Right cardiac atrium (tissue), 5 donors: Measurements from ENCODE around the gene TM4SF1. TPM values are rescaled to one million over a fixed set of nuclear protein-coding genes. Genes with fewer than 3 reads are reported as not detected.

Source experiments
- ATAC-seq, 2 donors: fragments of 200-7000 bp; cut with Tn5 transposase; one replicate each; pipeline versions ENCODE4 v1.8.0 to v1.9.1; 2020; ENCODE audit warnings: moderate library complexity in 2 of 2, mild to moderate bottlenecking in 1 of 2
- DNase-seq, 3 donors: peaks; one replicate each; pipeline ENCODE4 v3.0.0-alpha.2; 2020
- H3K27ac ChIP-seq: one replicate; pipeline ENCODE4 v1.5.1; 2013; ENCODE audit warnings: mild to moderate bottlenecking, low read length, control low read depth, moderate library complexity
- H3K27me3 ChIP-seq: one replicate; pipeline ENCODE4 v1.6.1; 2013; ENCODE audit not compliant: control insufficient read depth, insufficient read depth
- H3K4me1 ChIP-seq: one replicate; pipeline ENCODE4 v1.6.1; 2013; ENCODE audit warnings: low read length; ENCODE audit not compliant: control insufficient read depth, insufficient read depth
- H3K4me3 ChIP-seq: one replicate; pipeline ENCODE4 v1.5.1; 2013; ENCODE audit warnings: low read length, control low read depth
- H3K9me3 ChIP-seq: one replicate; pipeline ENCODE4 v1.6.1; 2013; ENCODE audit warnings: low read length; ENCODE audit not compliant: control insufficient read depth
- WGBS: extraction: QIAGEN DNeasy Blood & Tissue Kit; methylation state at CpG from one replicate; pipeline ENCODE4 v1.1.7; 2013; 5-methylcytosine and 5-hydroxymethylcytosine counted together
- intact Hi-C, 4 donors: fragments of 100-400 bp; cut with DNase I; formaldehyde crosslinking; loops; one replicate each; pipeline versions ENCODE4 v1.11.0 to v1.14.0; 2022 to 2023
- long read RNA-seq, 4 donors: library from polyadenylated mRNA; unstranded; transcript quantifications; one replicate each; pipeline ENCODE4 v2.0.0, GENCODE V29; 2020 to 2021
- polyA plus RNA-seq: library from polyadenylated mRNA; stranded (reverse); fragments of 200-250 nt; gene quantifications from one replicate; pipeline ENCODE4 v1.2.3, GENCODE V29; 2013
- total RNA-seq, 4 donors: library from RNA; stranded (reverse); fragmentation: NEBNext Ultra II Directional; extraction: Animal tissue kit (Norgen Biotek cat#: 25700); gene quantifications; one replicate each; pipeline ENCODE4 v1.2.1, GENCODE V29; 2021
- donor health status: healthy with polysubstance abuse.
- donor health status: DM: no; HTN: yes; CAD: no.
- donor health status: DM: no; HTN: no; CAD: no.
- donor health status: DM: no; HTN: yes; CAD: no; lungs with severe emphysema.
- donor health status: DM: yes; HTN: yes; CAD: no.

Gene TM4SF1, protein sequence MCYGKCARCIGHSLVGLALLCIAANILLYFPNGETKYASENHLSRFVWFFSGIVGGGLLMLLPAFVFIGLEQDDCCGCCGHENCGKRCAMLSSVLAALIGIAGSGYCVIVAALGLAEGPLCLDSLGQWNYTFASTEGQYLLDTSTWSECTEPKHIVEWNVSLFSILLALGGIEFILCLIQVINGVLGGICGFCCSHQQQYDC
- total RNA-seq (100 to 1,000 TPM in 1 of 4 donors, 10 to 100 TPM in 3; 70.8 to 105 (median 83.6) TPM), polyA plus RNA-seq (130 TPM)
- long read RNA-seq, donor 1, transcript TM4SF1-201 (5 exons, 1,771 nt): major isoform, 118 of 124 reads
- long read RNA-seq, donor 1, partial matches to known transcripts: 2 of 124 reads
- long read RNA-seq, donor 1, other reads (novel, unspliced or antisense): 2 of 124 reads
- long read RNA-seq, donor 2, transcript TM4SF1-201 (5 exons, 1,771 nt): major isoform, 43 of 43 reads
- long read RNA-seq, donor 2, partial matches to known transcripts: 0 of 43 reads
- long read RNA-seq, donor 2, other reads (novel, unspliced or antisense): 0 of 43 reads
- long read RNA-seq, donor 3, transcript TM4SF1-201 (5 exons, 1,771 nt): major isoform, 558 of 584 reads
- long read RNA-seq, donor 3, transcript TM4SF1-204 (4 exons, 976 nt): minor isoform, 10 of 584 reads
- long read RNA-seq, donor 3, partial matches to known transcripts: 3 of 584 reads
- long read RNA-seq, donor 3, other reads (novel, unspliced or antisense): 13 of 584 reads
- long read RNA-seq, donor 4, transcript TM4SF1-201 (5 exons, 1,771 nt): major isoform, 65 of 68 reads
- long read RNA-seq, donor 4, partial matches to known transcripts: 0 of 68 reads
- long read RNA-seq, donor 4, other reads (novel, unspliced or antisense): 2 of 68 reads

DNA sequence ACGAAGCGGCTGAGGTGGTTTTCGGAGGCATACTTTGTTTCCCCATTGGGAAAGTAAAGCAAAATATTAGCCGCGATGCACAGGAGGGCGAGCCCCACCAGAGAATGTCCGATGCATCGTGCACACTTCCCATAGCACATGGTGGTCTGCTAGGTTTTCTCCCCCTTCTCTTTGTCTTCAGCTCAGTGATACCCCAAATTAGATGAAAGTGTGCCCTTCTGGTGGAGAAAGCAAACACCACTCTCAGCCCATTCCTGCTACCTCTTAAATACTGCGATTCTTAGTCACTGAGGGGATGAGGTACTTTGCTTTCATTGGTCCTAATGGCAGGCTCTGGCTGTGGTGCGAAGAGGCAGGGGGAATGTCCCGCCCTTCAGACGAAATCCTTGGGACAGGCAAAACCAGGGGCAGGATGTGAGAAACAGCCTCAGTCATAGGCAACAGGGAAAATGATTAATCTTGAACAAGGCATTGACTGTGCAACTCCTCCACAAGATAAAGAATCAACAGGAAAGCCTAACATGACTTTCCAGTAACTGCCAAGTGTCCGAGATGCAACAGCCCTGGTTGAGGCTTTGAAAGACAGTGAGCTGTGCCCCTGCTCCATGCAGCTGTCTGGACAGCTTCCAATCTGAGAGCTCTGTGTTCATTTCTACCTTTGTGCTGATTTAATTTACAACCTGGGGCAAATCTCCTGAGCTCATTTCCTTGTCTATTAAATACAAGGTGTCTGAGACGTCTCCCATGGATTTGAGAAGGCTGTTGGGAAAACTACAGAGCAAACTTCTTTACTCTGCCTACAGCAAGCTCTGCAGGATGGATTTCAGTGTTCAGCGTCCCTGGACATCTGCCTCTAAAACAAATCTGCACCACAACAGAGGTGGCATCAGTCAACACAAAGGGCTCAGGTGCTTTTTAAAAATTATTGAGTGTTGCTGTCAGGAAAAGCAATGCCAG is at the start of gene TM4SF1:
Gene TM4SF1, minus strand, starts transcription at position 242 of the 957 bp plus-strand sequence. Its CDS starts 102 bp downstream, at position 140.
- intact Hi-C loops: no loop called here
- peak; percentile 77 to 85 (median 81) for DNase-seq
- no peaks in the 10 kb centered on the region for H3K9me3 ChIP-seq
- H3K4me1 ChIP-seq: peaks cover 4% of the 10 kb centered on the region
- H3K27ac ChIP-seq: peak within 1 kb of the TSS; percentile 99
- peak within 1 kb of the TSS; percentile 89 for H3K4me3 ChIP-seq
- peak; percentile 92 to 96 for ATAC-seq
- H3K27me3 ChIP-seq: no peaks in the 10 kb centered on the region
- WGBS: 32% methylated on average over 15 of the region's 15 CpGs

DNA sequence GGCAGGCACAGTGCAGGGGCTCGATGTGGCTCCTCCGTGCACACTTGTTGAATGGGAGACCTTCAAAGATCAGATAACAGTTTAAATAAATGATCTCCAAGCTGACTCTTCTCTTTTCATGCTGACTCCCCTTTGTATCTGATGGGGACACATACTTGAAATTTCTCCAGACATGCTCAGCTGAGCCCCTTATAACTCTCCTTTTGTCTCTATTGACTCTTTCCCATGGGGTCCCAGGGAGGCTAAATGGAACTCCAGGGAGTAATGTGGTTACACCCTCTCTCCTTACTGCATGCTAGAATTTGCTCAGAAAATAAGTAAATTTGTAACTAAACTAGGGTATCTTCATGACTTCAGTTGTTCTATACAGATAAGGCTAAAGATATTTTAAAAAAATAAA is 48.9 kb upstream of the TM4SF1 start:
- 54% methylated on average over 2 of the region's 2 CpGs for WGBS
- H3K27ac ChIP-seq: no peak overlapping the region
- no peak overlapping the region for H3K4me3 ChIP-seq
- intact Hi-C loops: no loop called here
- H3K27me3 ChIP-seq: no peaks in the 10 kb centered on the region
- H3K9me3 ChIP-seq: no peaks in the 10 kb centered on the region
- no peaks in the 10 kb centered on the region for H3K4me1 ChIP-seq
- DNase-seq (no peak), ATAC-seq (no peak)

DNA sequence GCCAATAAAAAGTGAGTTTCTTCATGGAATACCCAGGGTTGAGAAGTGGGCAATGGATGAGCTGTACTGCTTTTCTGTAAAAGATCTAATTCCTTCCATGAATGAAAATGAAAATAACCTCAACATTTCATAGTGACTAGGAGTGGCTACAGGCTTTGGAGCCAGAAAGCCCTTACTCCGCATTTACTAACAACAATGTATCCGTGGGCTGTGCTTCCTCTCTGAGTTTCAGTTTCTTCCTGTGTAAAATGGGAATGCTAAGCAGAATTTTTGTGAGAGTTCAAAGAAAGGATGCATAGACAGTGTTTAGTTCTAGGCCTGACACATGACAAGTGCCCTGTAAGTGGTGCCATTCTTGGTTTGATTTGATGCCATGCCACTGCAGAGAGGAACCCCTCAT is 47.5 kb upstream of the TM4SF1 start:
- DNase-seq (no peak), ATAC-seq (peak; percentile 38 to 83)
- H3K4me3 ChIP-seq: no peak overlapping the region
- no peaks in the 10 kb centered on the region for H3K4me1 ChIP-seq
- H3K9me3 ChIP-seq: no peaks in the 10 kb centered on the region
- H3K27ac ChIP-seq: no peak overlapping the region
- intact Hi-C loops: no loop called here
- WGBS: 52% methylated on average over 2 of the region's 2 CpGs
- no peaks in the 10 kb centered on the region for H3K27me3 ChIP-seq

DNA sequence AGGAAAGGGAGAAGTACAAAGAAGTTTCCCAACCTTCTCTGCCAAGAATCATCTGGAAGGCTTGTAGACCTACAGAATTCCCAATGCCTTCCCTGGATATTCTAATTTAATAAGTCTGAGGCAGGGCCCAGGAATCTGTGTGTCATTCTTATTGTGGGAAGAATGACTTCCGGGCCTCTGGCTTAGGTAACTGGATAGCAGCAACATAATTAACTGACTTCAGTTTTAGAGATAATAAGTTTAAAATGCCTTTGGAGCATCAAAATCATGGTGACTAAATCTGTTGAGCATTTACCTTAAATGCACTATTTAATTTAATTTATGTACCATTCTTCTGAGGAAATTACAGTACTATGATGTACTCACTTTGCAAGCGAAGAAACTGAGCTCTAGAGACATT is 44.3 kb upstream of the TM4SF1 start:
- intact Hi-C loops: no loop called here

DNA sequence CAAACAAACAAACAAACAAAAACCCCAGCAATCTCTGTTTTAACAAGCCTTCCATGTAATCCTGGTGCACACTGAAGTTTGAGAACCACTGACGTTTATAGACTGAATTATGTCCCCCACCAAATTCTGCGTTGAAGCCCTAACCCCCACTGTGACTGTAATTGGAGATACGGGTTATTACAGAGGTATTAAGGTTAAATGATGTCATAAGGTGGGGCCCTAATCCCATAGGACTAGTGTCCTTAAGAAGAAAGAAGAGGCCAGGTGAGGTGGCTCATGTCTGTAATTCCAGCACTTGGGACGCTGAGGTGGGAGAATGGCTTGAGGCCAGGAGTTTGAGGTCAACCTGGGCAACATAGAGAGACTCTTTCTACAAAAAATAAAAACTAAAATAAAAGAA is 42.4 kb upstream of the TM4SF1 start:
- Histone ChIP-seq H3K4me3 (no peak overlapping the region), H3K27ac (no peak overlapping the region), H3K9me3 (no peaks in the 10 kb centered on the region), H3K4me1 (no peaks in the 10 kb centered on the region), H3K27me3 (no peaks in the 10 kb centered on the region)
- intact Hi-C loops: no loop called here
- WGBS: 91% methylated on average over 4 of the region's 4 CpGs
- ATAC-seq: no peak
- DNase-seq: no peak

More for the DNA sequence above, 44.3 kb upstream of the TM4SF1 start:
- no peaks in the 10 kb centered on the region for H3K27me3 ChIP-seq
- ATAC-seq (no peak), DNase-seq (no peak)
- no peaks in the 10 kb centered on the region for H3K9me3 ChIP-seq
- H3K4me1 ChIP-seq: no peaks in the 10 kb centered on the region
- 95% methylated on average over 2 of the region's 2 CpGs for WGBS
- H3K4me3 ChIP-seq: no peak overlapping the region
- H3K27ac ChIP-seq: no peak overlapping the region

DNA sequence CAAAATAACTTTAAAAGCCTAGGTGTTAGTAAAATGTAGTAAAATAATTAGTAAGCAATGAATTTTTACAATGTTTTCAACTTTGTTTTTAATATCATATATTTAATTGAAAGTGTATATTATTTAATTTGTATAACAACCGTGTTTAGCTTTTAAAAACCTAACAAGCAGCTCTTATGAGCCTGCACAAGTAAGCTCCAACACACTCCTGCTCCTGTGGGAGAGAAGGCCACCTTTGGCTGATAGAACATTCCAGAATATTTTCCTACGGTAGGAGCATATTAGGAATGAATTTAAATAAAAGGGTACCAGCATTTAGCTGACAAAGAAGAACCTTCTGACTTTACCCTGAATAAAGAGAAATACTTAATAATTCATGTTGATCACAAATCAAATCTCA is 40.3 kb upstream of the TM4SF1 start:
- WGBS: 96% methylated on average over 2 of the region's 2 CpGs
- no peak overlapping the region for H3K27ac ChIP-seq
- H3K4me3 ChIP-seq: no peak overlapping the region
- H3K9me3 ChIP-seq: no peaks in the 10 kb centered on the region
- no peak for DNase-seq
- no peaks in the 10 kb centered on the region for H3K27me3 ChIP-seq
- ATAC-seq: no peak
- H3K4me1 ChIP-seq: peaks cover 2% of the 10 kb centered on the region
- intact Hi-C loops: loop anchor here in 1 of 4 donors (2.0 kb wide), 1 partner anchor 19 kb away; no protein-coding TSS in a partner anchor

DNA sequence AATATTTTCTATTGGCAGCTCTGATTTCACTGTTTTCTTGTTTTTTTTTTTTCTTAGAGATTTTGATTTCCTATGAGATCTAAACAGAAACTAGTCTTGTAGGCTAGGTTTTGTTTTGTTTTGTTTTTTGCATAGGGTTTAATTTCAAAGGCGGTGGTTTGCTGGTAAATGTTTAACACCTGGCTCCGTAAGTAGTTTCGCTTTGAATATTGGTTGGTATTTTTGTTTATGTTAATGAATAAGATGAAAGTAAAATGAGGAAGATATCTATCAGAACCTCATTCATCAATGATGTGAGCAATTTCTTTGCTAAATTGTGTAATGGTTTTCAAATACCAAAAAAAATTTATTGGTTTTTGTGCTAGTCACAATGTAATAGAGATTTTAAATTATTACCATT is 39.7 kb upstream of the TM4SF1 start:
- intact Hi-C loops: loop anchor here in 1 of 4 donors (2.0 kb wide), 1 partner anchor 18 kb away; no protein-coding TSS in a partner anchor
- Histone ChIP-seq H3K27me3 (no peaks in the 10 kb centered on the region), H3K9me3 (no peaks in the 10 kb centered on the region), H3K27ac (no peak overlapping the region), H3K4me3 (no peak overlapping the region), H3K4me1 (peaks cover 2% of the 10 kb centered on the region)
- ATAC-seq: no peak
- 96% methylated on average over 3 of the region's 3 CpGs for WGBS
- DNase-seq: no peak

DNA sequence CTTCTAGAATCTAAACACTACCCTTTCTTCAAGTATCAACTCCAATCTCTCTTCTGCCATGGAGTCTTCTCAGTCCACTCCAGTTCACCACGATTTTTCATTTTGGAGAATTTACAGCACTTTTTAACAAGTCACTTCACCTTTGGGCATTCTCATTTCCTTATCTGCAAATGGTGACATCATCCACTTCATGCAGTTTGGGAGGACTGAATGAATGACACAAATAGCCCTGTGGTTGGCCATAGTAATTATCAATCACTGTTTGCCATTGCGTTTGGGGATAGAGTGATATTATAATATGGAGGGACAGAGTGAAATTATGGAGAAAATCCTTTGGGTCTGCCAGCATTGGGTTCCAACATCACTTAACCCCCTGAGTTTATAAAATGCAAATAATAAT is 38.0 kb upstream of the TM4SF1 start:
- no peaks in the 10 kb centered on the region for H3K27me3 ChIP-seq
- H3K4me3 ChIP-seq: no peak overlapping the region
- no peak overlapping the region for H3K27ac ChIP-seq
- 80% methylated on average over 2 of the region's 2 CpGs for WGBS
- DNase-seq: no peak
- intact Hi-C loops: no loop called here
- H3K4me1 ChIP-seq: peaks cover 2% of the 10 kb centered on the region
- no peaks in the 10 kb centered on the region for H3K9me3 ChIP-seq
- no peak for ATAC-seq

DNA sequence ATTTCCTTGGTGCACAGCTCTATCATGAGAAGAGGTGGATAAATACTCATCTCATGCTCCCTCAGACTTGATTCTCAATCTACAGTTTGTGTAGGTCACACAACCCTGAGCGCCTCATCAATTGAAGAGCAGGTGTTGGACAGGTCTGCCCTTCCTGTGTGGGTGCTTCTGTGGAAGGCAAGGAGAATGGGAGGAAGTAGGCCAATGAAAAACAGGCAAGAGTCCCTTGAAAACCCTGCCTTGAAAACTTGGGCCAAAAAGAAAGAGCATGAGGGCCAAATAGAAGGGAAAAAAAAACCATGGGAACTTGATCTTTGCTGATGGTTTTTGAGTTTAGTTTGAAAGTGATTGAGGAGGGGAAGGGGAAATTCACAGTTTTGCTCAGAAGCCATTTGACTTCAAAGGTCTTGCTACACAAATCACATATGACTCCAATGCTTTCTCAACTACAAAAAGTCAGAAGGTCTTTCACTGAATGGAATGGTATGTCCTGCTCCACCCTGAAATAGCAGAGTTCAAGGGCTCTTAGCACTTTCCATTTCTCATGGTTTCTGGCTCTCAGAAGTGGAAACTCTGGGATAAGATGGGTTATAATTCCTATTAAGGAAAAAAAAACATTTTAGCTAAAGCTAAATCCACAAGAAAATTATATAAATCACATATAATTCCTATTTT is 37.2 kb upstream of the TM4SF1 start:
- no peak for DNase-seq
- Histone ChIP-seq H3K27me3 (no peaks in the 10 kb centered on the region), H3K9me3 (no peaks in the 10 kb centered on the region), H3K4me1 (peaks cover 2% of the 10 kb centered on the region), H3K4me3 (no peak overlapping the region), H3K27ac (peak overlapping the region; percentile 64)
- intact Hi-C loops: no loop called here
- ATAC-seq: peak; percentile 82 to 97
- WGBS: 95% methylated on average over 1 of the region's 1 CpG

DNA sequence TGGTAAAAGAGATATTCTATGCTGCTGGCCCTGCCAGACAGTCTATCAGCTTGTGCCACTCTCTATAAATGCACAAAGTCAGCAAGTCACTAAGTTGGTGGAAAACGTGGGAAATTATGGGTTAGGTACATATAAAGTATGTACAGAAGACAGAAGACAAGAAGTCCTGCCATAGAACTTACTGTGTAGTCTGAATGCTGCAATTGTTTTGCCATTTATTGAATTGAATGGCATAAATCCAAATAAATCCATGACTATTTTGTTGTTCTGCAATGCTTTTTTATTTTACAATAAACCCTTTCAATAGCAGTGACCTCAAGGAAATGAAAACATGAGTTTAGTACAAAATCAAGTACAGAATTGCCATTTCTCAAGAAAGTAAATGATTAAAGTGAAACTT is 34.1 kb upstream of the TM4SF1 start:
- ATAC-seq: no peak
- no peaks in the 10 kb centered on the region for H3K9me3 ChIP-seq
- no peak for DNase-seq
- no peaks in the 10 kb centered on the region for H3K27me3 ChIP-seq
- H3K4me1 ChIP-seq: peaks cover 2% of the 10 kb centered on the region
- H3K27ac ChIP-seq: no peak overlapping the region
- intact Hi-C loops: no loop called here
- WGBS: 47% methylated on average over 1 of the region's 1 CpG
- H3K4me3 ChIP-seq: no peak overlapping the region
